ENCODE measurements around the gene ATP6V1G3.
"Not testable (repeated sequence)": the region's sequence is repeated elsewhere in the genome, so short reads cannot be mapped to it uniquely, and the experiment has no call there.

The ATP6V1G3 gene, protein sequence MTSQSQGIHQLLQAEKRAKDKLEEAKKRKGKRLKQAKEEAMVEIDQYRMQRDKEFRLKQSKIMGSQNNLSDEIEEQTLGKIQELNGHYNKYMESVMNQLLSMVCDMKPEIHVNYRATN

GRCh38 chr1:198540580-198540979 is at the start of gene ATP6V1G3:
Gene ATP6V1G3 (minus strand): TSS chr1:198540680. CDS start chr1:198540650, 30 bp downstream.
- no peak for DNase-seq
- in situ Hi-C loops (cut with MboI; ENCODE audit: low pct_unique_long_range_greater_than_20kb, low sequenced_read_pairs): no loop called here

DNA sequence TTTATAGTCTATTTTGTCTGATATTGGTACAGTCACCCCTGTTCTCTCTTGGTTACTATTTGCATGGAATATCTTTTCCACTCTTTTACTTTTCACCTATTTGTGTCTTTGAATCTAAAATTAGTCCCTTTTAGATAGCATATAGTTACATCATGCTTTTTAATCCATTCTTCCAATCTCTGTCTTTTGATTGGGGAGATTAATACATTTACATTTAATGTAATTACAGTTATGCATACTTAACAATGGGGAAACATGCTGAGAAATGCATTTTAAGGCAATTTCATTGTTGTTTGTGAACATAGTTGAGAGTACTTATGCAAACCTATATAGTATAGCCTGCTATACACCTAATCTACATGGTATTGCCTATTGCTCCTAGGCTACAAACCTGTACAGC is 48.4 kb upstream of the ATP6V1G3 start:
- in situ Hi-C loops (cut with MboI; ENCODE audit: low pct_unique_long_range_greater_than_20kb, low sequenced_read_pairs): no loop called here
- DNase-seq: no peak

- in situ Hi-C loops (cut with MboI; ENCODE audit: low pct_unique_long_range_greater_than_20kb, low sequenced_read_pairs): no loop called here
- no peak for DNase-seq
Measured at GRCh38 chr1:198584163-198584562, 43.7 kb upstream of the ATP6V1G3 start.

DNA sequence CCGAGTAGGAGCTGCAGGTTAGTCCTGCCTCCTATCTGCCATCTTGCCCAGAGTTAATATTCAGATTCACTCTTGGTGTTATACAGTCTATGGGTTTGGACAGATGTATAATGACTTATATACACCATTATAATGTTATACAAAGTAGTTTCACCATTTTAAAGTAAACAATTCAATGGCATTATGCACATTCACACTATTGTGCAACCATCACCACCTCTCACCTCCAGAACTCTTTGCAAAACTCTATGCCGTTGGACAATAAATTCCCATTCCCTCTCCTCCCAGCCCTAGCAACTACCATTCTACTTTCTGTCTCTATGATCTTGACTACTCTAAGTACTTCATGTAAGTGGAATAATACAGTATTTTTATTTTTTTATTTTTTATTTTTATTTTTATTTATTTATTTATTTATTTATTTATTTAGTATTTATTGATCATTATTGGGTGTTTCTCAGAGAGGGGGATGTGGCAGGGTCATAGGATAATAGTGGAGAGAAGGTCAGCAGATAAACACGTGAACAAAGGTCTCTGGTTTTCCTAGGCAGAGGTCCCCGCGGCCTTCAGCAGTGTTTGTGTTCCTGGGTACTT is 42.8 kb upstream of the ATP6V1G3 start:
- DNase-seq; in situ Hi-C loops (cut with MboI; ENCODE audit: low pct_unique_long_range_greater_than_20kb, low sequenced_read_pairs): not testable (repeated sequence)

DNA sequence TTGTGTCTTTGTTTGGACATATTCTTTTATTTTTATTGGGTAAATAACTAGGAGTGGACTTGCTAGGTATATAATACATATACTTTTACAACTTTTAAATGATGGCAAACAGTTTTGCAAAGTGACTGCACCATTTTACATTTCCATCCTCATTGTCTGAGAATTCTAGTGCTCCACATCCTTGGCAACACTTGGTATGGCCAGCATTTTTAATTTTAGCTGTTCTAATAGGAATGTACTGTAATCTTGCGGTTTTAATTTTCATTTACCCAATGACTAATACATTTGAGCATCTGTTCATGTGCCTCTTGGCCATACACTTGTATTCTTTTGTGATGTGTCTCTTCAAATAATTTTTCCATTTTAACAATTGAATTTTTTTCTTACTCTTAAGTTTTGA is 37.0 kb upstream of the ATP6V1G3 start:
- no peak for DNase-seq
- in situ Hi-C loops (cut with MboI; ENCODE audit: low pct_unique_long_range_greater_than_20kb, low sequenced_read_pairs): no loop called here

DNA sequence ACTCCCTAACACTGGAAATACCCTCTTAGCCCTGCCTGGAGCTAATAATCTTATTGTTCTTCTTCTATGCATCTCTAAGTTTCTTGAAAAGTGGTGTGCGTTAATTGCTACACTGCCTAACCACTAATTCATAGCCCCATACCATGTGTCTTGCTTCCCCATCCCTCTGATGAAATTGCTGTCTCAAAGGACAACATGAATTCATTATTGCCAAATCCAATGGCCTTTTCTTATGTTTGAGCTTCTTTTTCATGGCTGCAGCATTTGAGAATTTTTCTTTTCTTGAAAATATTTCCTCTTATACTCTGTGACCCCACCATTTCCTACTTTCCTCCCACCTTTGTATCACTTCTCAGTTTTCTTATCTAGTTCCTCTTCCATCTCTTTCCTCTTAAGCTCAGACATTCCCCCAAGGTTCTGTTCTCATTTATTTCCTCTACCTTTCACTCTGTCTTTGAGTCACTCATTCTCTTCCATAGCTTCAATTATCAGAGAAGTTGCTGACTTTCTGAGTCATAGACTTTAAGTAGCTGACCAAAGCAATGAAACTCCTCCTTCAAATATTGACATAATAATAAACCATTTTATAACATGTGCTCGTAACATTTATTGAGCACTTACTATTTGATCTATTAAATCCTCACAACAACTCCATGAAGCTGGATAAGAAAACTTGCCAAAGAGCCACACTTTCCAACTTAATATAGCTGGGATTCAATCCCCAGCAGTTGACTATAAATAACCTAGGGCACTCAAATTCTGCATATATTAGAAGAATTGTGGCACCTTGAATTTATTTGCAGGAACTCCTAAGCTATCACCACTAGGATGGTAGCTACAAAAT is 35.5 kb upstream of the ATP6V1G3 start:
- in situ Hi-C loops (cut with MboI; ENCODE audit: low pct_unique_long_range_greater_than_20kb, low sequenced_read_pairs): no loop called here
- DNase-seq: peak; percentile 68

DNA sequence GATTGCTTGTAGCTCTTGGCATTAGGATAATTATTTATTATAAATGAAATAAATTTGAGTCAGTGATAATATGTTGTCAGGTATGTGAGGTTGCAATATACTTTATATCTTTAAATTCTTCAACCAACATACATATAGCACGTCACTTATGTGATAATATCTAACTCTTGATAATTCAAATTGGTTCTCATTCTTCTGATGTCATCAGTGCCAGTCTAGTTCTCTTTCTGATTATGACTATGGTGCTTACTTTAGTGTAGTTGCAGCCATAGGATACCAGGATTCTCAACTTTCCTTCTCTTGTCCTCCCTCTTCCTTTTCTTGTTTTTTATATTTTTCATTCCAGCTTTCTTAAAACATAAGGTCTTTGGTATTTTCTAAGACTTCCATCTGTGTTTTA is 34.8 kb upstream of the ATP6V1G3 start:
- in situ Hi-C loops (cut with MboI; ENCODE audit: low pct_unique_long_range_greater_than_20kb, low sequenced_read_pairs): no loop called here
- DNase-seq: no peak

GRCh38 chr1:198574325-198574724 is 33.8 kb upstream of the ATP6V1G3 start:
- in situ Hi-C loops (cut with MboI; ENCODE audit: low pct_unique_long_range_greater_than_20kb, low sequenced_read_pairs): no loop called here
- DNase-seq: no peak

DNA sequence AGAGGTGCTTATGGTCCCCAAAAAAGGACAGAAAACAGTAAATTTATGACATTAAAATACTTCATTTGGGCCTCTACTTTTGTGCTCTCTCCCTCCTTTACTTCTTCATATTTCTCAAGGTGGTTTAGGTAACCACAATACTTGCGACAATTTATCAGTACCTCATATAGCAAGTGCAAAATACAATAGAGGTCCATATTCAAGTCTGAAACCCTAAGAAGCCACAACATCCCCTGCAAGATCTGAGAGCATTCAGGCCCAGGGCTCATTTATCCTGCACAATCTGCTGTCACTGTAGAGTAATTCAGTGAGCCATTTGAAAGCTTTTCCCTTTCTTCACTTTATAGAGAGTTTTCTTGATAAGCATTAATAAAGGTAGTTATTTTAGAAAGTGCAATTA is 24.2 kb upstream of the ATP6V1G3 start:
- no peak for DNase-seq
- in situ Hi-C loops (cut with MboI; ENCODE audit: low pct_unique_long_range_greater_than_20kb, low sequenced_read_pairs): no loop called here

- DNase-seq: no peak
- in situ Hi-C loops (cut with MboI; ENCODE audit: low pct_unique_long_range_greater_than_20kb, low sequenced_read_pairs): no loop called here
Measured at GRCh38 chr1:198564157-198564556, 23.7 kb upstream of the ATP6V1G3 start.

GRCh38 chr1:198563583-198563982 is 23.1 kb upstream of the ATP6V1G3 start:
- no peak for DNase-seq
- in situ Hi-C loops (cut with MboI; ENCODE audit: low pct_unique_long_range_greater_than_20kb, low sequenced_read_pairs): no loop called here

DNA sequence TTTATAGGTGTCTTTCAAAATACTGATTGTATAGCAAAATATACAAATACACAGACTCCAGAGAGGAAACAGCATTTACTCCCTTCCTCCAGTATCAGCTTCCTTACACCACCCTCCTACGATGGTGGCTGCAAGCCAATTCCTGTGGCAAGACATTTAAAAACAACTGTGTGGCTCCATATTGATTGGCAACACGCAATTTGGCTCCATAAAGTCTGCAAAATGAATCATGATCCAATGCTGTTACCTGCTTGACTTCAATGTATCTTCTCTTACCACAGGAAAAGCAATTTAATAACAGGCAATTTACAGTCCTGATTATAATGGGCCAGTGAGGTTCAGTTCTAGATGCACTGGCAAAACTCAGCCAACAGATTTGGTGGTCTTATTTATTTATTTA is 19.7 kb upstream of the ATP6V1G3 start:
- DNase-seq: peak; percentile 61
- in situ Hi-C loops (cut with MboI; ENCODE audit: low pct_unique_long_range_greater_than_20kb, low sequenced_read_pairs): no loop called here

DNA sequence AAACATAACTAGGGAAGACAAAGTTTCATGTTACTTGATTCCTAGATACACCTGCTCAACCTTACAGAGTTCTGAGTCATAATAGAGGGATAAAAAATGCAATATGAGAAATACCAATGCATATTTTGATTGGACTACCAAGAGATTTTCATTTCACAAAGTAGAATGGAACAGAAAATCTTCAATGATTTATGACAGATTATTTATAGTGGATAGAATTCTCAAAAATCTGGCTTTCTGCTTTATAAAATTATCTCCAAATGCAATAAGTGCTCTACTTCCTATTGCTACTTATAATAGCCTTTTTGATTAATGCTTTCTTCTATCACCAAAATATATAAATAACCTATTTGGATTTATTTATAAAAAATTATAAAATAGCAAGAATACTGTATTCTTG is 18.9 kb upstream of the ATP6V1G3 start:
- no peak for DNase-seq
- in situ Hi-C loops (cut with MboI; ENCODE audit: low pct_unique_long_range_greater_than_20kb, low sequenced_read_pairs): no loop called here

DNA sequence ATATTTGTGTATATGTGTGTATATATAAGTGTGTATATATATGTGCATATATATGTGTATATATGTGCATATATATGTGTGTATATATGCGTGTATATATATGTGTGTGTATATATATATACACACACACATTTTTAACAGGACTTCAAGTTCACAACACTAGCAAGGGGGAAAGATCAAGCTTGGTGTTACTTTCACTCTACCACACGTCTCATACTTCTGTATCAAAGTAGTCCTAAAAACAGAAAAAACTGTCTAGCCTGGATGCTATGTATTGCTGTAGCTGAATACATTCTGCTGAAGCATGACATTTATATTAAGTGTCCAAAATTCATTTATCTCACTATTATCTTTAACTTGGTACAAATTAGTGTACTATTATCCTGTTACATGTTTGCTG is 17.9 kb upstream of the ATP6V1G3 start:
- DNase-seq: no peak
- in situ Hi-C loops (cut with MboI; ENCODE audit: low pct_unique_long_range_greater_than_20kb, low sequenced_read_pairs): no loop called here

- peak; percentile 97 for DNase-seq
- in situ Hi-C loops (cut with MboI; ENCODE audit: low pct_unique_long_range_greater_than_20kb, low sequenced_read_pairs): no loop called here
Measured at GRCh38 chr1:198556971-198557370, 16.5 kb upstream of the ATP6V1G3 start.

DNA sequence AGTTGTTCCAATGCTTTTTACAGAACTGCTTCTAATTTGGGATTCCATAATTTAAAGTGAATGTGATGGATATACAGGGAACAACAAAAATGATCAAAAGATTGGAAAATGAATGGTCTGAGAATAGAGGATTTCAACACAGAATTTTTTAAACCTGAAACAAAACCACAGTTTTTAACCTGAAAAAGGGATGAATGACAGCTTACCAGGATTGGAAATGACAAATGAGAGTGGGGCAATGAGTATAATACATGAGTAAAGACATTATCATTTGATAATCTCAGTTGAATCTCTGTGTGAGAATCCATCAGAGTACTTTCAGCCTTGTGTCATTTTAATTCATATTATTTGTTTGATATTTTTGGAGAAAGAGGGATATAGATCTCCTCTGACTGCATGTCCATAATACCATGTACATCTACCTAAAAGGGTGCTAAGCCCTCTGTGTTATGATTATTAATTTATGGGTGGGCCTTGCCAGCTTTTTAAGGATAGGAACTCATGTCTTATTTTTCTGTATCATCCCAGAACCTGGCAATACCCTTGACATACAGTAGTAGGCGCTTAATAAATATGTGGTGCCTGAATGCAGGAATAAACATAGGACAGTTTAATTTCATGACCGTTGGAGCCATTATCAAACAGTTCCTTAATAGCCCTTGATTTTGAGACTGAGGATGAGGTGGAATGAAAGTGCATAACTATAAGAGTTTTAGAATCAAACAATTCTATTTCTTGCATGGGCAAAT is 12.4 kb upstream of the ATP6V1G3 start:
- DNase-seq: no peak
- in situ Hi-C loops (cut with MboI; ENCODE audit: low pct_unique_long_range_greater_than_20kb, low sequenced_read_pairs): no loop called here

GRCh38 chr1:198550941-198551524 is 10.6 kb upstream of the ATP6V1G3 start:
- in situ Hi-C loops (cut with MboI; ENCODE audit: low pct_unique_long_range_greater_than_20kb, low sequenced_read_pairs): no loop called here

GRCh38 chr1:198549866-198550265 is 9.4 kb upstream of the ATP6V1G3 start:
- in situ Hi-C loops (cut with MboI; ENCODE audit: low pct_unique_long_range_greater_than_20kb, low sequenced_read_pairs): no loop called here
- DNase-seq: no peak

More at GRCh38 chr1:198550941-198551524, 10.6 kb upstream of the ATP6V1G3 start:
- DNase-seq: no peak

DNA sequence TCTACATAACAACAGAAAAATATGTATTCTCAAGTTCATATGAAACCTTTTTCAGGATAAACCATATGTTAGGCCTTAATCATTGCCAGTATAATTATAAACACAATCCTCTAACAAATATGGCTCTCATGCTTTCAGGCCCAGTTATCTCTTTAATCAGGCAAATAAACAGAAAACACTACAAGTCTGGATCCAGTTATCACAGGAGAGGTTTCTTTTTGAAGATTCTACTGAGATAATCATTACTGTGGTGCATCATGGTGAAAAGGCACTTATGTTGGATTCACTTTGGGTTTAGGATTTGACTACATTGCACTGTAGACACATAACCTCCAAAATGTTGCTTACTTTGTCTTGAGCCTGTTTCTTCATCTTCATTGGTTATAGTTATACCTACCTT is 8.4 kb upstream of the ATP6V1G3 start:
- in situ Hi-C loops (cut with MboI; ENCODE audit: low pct_unique_long_range_greater_than_20kb, low sequenced_read_pairs): no loop called here
- no peak for DNase-seq
